Common myeloid progenitor, CD34-positive (primary cell): Measurements from ENCODE around the gene BLTP3B.

ENCODE experiments used
- CTCF ChIA-PET: fragments of 350-600 bp; sonication (Branson Sonifier 250); formaldehyde crosslinking; loops from one replicate; lab custom pipeline; 2021; ENCODE audit warnings: antibody characterized with exemption; lab: Charles Lee
- POLR2A ChIA-PET: fragments of 350-600 bp; sonication (Branson Sonifier 250); formaldehyde crosslinking; loops from one replicate; lab custom pipeline; 2021; ENCODE audit warnings: antibody characterized with exemption; lab: Charles Lee
- DNase-seq, 3 donors: peaks; one replicate each; pipeline versions ENCODE4 v3.0.0 to v3.0.0-alpha.2; 2013
- H3K27ac ChIP-seq, 2 experiments: 1 replicate in 1 of 2; 2 replicates in 1 of 2; pipeline ENCODE4 v1.7.0; 2013; ENCODE audit warnings: inconsistent platforms in 2 of 2, low read length in 2 of 2, mild to moderate bottlenecking in 2 of 2, low read depth in 1 of 2, moderate library complexity in 1 of 2; ENCODE audit not compliant: severe bottlenecking in 2 of 2, insufficient read depth in 1 of 2, poor library complexity in 1 of 2
- H3K27me3 ChIP-seq, 5 experiments: replicated peaks in 2 of 5; 1 replicate in 3 of 5; 2 replicates in 2 of 5; pipeline versions ENCODE4 v1.6.1 to v1.7.0; 2013; ENCODE audit warnings: low read length in 4 of 5, mild to moderate bottlenecking in 2 of 5, moderate library complexity in 2 of 5, inconsistent platforms in 1 of 5; ENCODE audit not compliant: insufficient read depth in 5 of 5, control insufficient read depth in 4 of 5
- H3K36me3 ChIP-seq, 4 experiments: 1 replicate in 2 of 4; 2 replicates in 2 of 4; pipeline versions ENCODE4 v1.6.1 to v1.7.0; 2013; ENCODE audit warnings: low read length in 3 of 4, control low read depth in 1 of 4, mild to moderate bottlenecking in 1 of 4; ENCODE audit not compliant: control insufficient read depth in 4 of 4, insufficient read depth in 4 of 4
- H3K4me1 ChIP-seq, 4 experiments: 1 replicate in 3 of 4; 2 replicates in 1 of 4; pipeline versions ENCODE4 v1.6.1 to v1.7.1; 2013; ENCODE audit warnings: low read length in 3 of 4, mild to moderate bottlenecking in 3 of 4, control low read depth in 1 of 4, inconsistent platforms in 1 of 4, moderate library complexity in 1 of 4; ENCODE audit not compliant: control insufficient read depth in 4 of 4, insufficient read depth in 4 of 4; ENCODE audit errors: control extremely low read depth in 1 of 4
- H3K4me3 ChIP-seq, 7 experiments: 1 replicate in 4 of 7; 2 replicates in 3 of 7; pipeline versions ENCODE4 v1.5.1 to v1.7.0; 2013; ENCODE audit warnings: mild to moderate bottlenecking in 7 of 7, low read length in 6 of 7, moderate library complexity in 6 of 7, inconsistent platforms in 2 of 7, low read depth in 2 of 7, control low read depth in 1 of 7; ENCODE audit not compliant: insufficient read depth in 4 of 7, control insufficient read depth in 1 of 7; ENCODE audit errors: extremely low read depth in 1 of 7
- H3K9me3 ChIP-seq, 5 experiments: 1 replicate in 4 of 5; 2 replicates in 1 of 5; pipeline versions ENCODE4 v1.6.1 to v1.7.1; 2013; ENCODE audit warnings: low read length in 4 of 5, mild to moderate bottlenecking in 2 of 5, inconsistent platforms in 1 of 5, low read depth in 1 of 5, moderate library complexity in 1 of 5; ENCODE audit not compliant: control insufficient read depth in 4 of 5, insufficient read depth in 2 of 5; ENCODE audit errors: control extremely low read depth in 1 of 5
- WGBS: methylation state at CpG from one replicate; pipeline ENCODE4 v1.1.5; 2013; ENCODE audit not compliant: insufficient coverage; 5-methylcytosine and 5-hydroxymethylcytosine counted together

Gene BLTP3B

GRCh38 chr12:100138048-100138802 is 4.4 kb downstream of the BLTP3B start:
- H3K4me3 ChIP-seq: peak overlapping the region in 4 of 7 experiments; percentile 1 to 51 (median 30)
- WGBS: 37% methylated on average over 3 of the region's 6 CpGs
- H3K27me3 ChIP-seq: no peaks in the 10 kb centered on the region
- peak; percentile 32 to 42 (median 36) for DNase-seq
- H3K9me3 ChIP-seq: no peaks in the 10 kb centered on the region
- POLR2A ChIA-PET: interaction anchor here (0.6 to 0.8 kb wide), 3 partner anchors 9 to 63 kb away, joined by 3 to 5 read pairs (median 4); partner anchors contain the start of gene ACTR6
- peaks cover 11 to 42% (median 27%) of the 10 kb centered on the region in 4 experiments for H3K4me1 ChIP-seq
- CTCF ChIA-PET: interaction anchor here (0.7 to 2.3 kb wide), 8 partner anchors 8 to 63 kb away, joined by 3 to 11 read pairs (median 4); partner anchors contain the start of gene ACTR6
- H3K27ac ChIP-seq: no peak overlapping the region
- H3K36me3 ChIP-seq: no peaks in the 10 kb centered on the region

GRCh38 chr12:100133200-100133599 is 9.5 kb downstream of the BLTP3B start:
- Histone ChIP-seq H3K4me3 (no peak overlapping the region), H3K4me1 (peaks cover 9 to 28% (median 19%) of the 10 kb centered on the region in 4 experiments), H3K27ac (no peak overlapping the region), H3K9me3 (peaks cover 0 to 3% (median 0%) of the 10 kb centered on the region in 5 experiments), H3K36me3 (no peaks in the 10 kb centered on the region), H3K27me3 (no peaks in the 10 kb centered on the region)
- ChIA-PET CTCF (no interaction called here), POLR2A (no interaction called here)
- no CpG with 5 or more reads among the region's 2 CpGs for WGBS
- no peak for DNase-seq

- Histone ChIP-seq H3K4me3 (peak overlapping the region in 3 of 7 experiments; percentile 34 to 48 (median 46)), H3K4me1 (peaks cover 13 to 31% (median 20%) of the 10 kb centered on the region in 4 experiments), H3K9me3 (peaks cover 0 to 3% (median 0%) of the 10 kb centered on the region in 5 experiments), H3K27ac (peak overlapping the region in 1 of 2 experiments; percentile 59), H3K36me3 (no peaks in the 10 kb centered on the region), H3K27me3 (no peaks in the 10 kb centered on the region)
- no CpG with 5 or more reads among the region's 1 CpG for WGBS
- CTCF ChIA-PET: interaction anchor here (0.7 to 3.3 kb wide), 4 partner anchors 8 to 220 kb away, joined by 3 to 11 read pairs (median 6); no protein-coding TSS in a partner anchor
- POLR2A ChIA-PET: no interaction called here
- peak; percentile 36 to 56 (median 51) for DNase-seq
These were observed 14.2 kb downstream of the BLTP3B start for GRCh38 chr12:100128512-100128908.

GRCh38 chr12:100127766-100128511 is 14.7 kb downstream of the BLTP3B start:
- Histone ChIP-seq H3K4me1 (peaks cover 13 to 31% (median 20%) of the 10 kb centered on the region in 4 experiments), H3K36me3 (no peaks in the 10 kb centered on the region), H3K27ac (peak overlapping the region in 1 of 2 experiments; percentile 59), H3K9me3 (peaks cover 0 to 3% (median 0%) of the 10 kb centered on the region in 5 experiments), H3K27me3 (no peaks in the 10 kb centered on the region), H3K4me3 (peak overlapping the region in 3 of 7 experiments; percentile 23 to 46 (median 34))
- POLR2A ChIA-PET: no interaction called here
- peak; percentile 44 to 80 (median 69) for DNase-seq
- CTCF ChIA-PET: interaction anchor here (0.7 to 3.3 kb wide), 5 partner anchors 8 to 220 kb away, joined by 3 to 11 read pairs (median 3); no protein-coding TSS in a partner anchor
- WGBS: 0% methylated on average over 1 of the region's 1 CpG

- ChIA-PET POLR2A (no interaction called here), CTCF (interaction anchor here (1.0 to 1.4 kb wide), 3 partner anchors 13 to 77 kb away, joined by 3 to 4 read pairs (median 3); partner anchors contain the start of gene ACTR6)
- 98% methylated on average over 5 of the region's 8 CpGs for WGBS
- peaks cover 10 to 17% (median 11%) of the 10 kb centered on the region in 4 experiments for H3K4me1 ChIP-seq
- no peaks in the 10 kb centered on the region for H3K27me3 ChIP-seq
- H3K27ac ChIP-seq: no peak overlapping the region
- H3K36me3 ChIP-seq: no peaks in the 10 kb centered on the region
- peaks cover 0 to 10% (median 3%) of the 10 kb centered on the region in 5 experiments for H3K9me3 ChIP-seq
- H3K4me3 ChIP-seq: no peak overlapping the region
- DNase-seq: no peak
These were observed 19.2 kb downstream of the BLTP3B start for GRCh38 chr12:100123316-100124095.

GRCh38 chr12:100120355-100120754 is 22.3 kb downstream of the BLTP3B start:
- H3K27me3 ChIP-seq: no peaks in the 10 kb centered on the region
- ChIA-PET POLR2A (no interaction called here), CTCF (interaction anchor here (1.9 kb wide), 1 partner anchor 18 kb away, joined by 8 read pairs; no protein-coding TSS in a partner anchor)
- H3K4me3 ChIP-seq: no peak overlapping the region
- DNase-seq: no peak
- peaks cover 0 to 13% (median 3%) of the 10 kb centered on the region in 5 experiments for H3K9me3 ChIP-seq
- H3K27ac ChIP-seq: no peak overlapping the region
- H3K4me1 ChIP-seq: no peaks in the 10 kb centered on the region
- no CpG with 5 or more reads among the region's 1 CpG for WGBS
- peaks cover 0 to 3% (median 0%) of the 10 kb centered on the region in 4 experiments for H3K36me3 ChIP-seq
